Loucy (cell line): ENCODE data around the gene ATP10D.

Source experiments
- EZH2phosphoT487 ChIP-seq: fragments of 200-600 bp; IDR thresholded peaks from 2 replicates; pipeline ENCODE4 v1.6.1; 2018; ENCODE audit warnings: antibody characterized with exemption, mild to moderate bottlenecking, moderate library complexity, borderline replicate concordance
- TF ChIP-seq, protein P1 (sequence below): fragments of 200-600 bp; sonication (generic); conservative IDR thresholded peaks from 2 replicates; pipeline ENCODE4 v1.5.1; 2014; ENCODE audit warnings: mild to moderate bottlenecking, antibody characterized with exemption, low read length

DNA sequence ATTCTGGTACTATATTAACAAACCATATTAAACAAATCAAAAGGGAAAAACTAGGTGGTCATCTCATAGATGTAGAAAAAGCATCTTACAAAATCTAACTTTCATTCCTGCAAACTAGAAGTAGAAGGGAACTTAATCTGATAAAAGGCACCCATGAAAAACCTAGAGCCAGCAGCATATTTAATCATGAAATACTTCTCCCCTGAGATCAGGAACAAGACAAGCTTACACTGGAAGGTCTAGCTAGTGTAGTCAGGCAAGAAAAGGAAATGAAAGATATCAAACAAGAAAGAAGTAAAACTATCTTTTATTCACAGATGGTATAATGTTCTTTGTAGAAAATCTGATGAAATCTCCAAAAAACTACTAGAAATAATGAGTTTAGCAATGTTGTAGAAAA lies 41.2 kb downstream of the ATP10D start:
- TF ChIP-seq, protein P1, sequence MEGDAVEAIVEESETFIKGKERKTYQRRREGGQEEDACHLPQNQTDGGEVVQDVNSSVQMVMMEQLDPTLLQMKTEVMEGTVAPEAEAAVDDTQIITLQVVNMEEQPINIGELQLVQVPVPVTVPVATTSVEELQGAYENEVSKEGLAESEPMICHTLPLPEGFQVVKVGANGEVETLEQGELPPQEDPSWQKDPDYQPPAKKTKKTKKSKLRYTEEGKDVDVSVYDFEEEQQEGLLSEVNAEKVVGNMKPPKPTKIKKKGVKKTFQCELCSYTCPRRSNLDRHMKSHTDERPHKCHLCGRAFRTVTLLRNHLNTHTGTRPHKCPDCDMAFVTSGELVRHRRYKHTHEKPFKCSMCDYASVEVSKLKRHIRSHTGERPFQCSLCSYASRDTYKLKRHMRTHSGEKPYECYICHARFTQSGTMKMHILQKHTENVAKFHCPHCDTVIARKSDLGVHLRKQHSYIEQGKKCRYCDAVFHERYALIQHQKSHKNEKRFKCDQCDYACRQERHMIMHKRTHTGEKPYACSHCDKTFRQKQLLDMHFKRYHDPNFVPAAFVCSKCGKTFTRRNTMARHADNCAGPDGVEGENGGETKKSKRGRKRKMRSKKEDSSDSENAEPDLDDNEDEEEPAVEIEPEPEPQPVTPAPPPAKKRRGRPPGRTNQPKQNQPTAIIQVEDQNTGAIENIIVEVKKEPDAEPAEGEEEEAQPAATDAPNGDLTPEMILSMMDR, result no peak
- TF ChIP-seq EZH2phosphoT487, result no peak
